ENCODE measurements around the gene CAAP1.
A peak's percentile ranks its signal among the peaks of the same experiment; 100 is the strongest.

DNA sequence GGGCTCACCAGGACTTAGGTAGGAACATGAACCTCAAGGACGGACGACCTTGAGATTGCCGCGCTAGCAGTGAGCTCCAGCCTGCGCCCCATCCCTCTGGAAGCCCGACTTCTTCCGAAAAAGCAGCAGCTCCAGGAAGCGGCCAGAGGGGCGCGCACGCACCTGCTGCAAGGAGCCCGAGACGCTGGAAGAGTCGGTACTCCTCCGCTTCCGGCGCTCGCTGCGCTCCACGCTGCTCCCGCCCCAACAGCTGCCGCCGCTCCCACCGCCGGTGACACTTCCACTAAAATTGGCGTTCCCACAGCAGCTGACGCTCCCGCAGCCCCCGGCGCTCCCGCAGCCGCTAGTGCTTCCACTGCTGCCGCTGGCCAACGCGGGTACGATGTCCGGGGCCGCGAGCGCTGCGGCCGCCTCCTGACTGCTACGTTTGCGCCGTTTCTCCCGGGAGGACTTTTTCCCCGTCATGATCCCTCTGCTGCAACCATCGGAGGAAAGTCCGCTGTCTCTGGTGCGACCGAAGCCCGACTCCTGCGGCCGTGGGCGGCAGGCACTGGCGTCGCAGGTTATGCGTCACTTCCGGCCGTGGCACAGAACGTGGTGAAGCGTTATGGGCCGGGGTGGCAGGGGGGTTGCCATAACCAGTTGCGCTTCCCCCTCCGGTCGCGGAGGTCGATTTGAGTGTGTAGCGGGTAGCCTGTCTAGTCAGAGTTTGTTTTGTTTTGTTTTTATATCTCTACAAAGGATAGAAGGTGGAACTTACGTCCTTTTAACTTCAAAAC lies at the start of gene CAAP1:
- TF ChIP-seq, protein P1, sequence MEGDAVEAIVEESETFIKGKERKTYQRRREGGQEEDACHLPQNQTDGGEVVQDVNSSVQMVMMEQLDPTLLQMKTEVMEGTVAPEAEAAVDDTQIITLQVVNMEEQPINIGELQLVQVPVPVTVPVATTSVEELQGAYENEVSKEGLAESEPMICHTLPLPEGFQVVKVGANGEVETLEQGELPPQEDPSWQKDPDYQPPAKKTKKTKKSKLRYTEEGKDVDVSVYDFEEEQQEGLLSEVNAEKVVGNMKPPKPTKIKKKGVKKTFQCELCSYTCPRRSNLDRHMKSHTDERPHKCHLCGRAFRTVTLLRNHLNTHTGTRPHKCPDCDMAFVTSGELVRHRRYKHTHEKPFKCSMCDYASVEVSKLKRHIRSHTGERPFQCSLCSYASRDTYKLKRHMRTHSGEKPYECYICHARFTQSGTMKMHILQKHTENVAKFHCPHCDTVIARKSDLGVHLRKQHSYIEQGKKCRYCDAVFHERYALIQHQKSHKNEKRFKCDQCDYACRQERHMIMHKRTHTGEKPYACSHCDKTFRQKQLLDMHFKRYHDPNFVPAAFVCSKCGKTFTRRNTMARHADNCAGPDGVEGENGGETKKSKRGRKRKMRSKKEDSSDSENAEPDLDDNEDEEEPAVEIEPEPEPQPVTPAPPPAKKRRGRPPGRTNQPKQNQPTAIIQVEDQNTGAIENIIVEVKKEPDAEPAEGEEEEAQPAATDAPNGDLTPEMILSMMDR (IDR thresholded peaks at IDR 0.05) = peak in 5 of 6 experiments; percentile 1 to 44 (median 33)
- TF ChIP-seq POLR2A (IDR thresholded peaks at IDR 0.05) = peak; percentile 62 to 80

Measured in Peyer's patch (tissue), 4 donors.